ENCODE results near the gene ART1.
A peak's percentile ranks its signal among the peaks of the same experiment; 100 is the strongest.

Gene ART1

GRCh38 chr11:3622521-3622920, 22.4 kb upstream of the ART1 start:
- no peak for TF ChIP-seq CTCF (IDR thresholded peaks at IDR 0.05; ENCODE audit: low read depth, low read length)
- no peak overlapping the region for H3K4me3 ChIP-seq (replicated peaks in 1 of 2; ENCODE audit: low read depth in 2 of 2, low read length in 2 of 2)
- no peak for DNase-seq (ENCODE audit: low read depth in 2 of 2)

- no peak for TF ChIP-seq CTCF (IDR thresholded peaks at IDR 0.05; ENCODE audit: low read depth, low read length)
- DNase-seq (ENCODE audit: low read depth in 2 of 2), result no peak
- no peak overlapping the region for H3K4me3 ChIP-seq (replicated peaks in 1 of 2; ENCODE audit: low read depth in 2 of 2, low read length in 2 of 2)
Measured at GRCh38 chr11:3623121-3623520, 21.8 kb upstream of the ART1 start.

- no peak for DNase-seq (ENCODE audit: low read depth in 2 of 2)
- H3K4me3 ChIP-seq (replicated peaks in 1 of 2; ENCODE audit: low read depth in 2 of 2, low read length in 2 of 2), result no peak overlapping the region
- no peak for TF ChIP-seq CTCF (IDR thresholded peaks at IDR 0.05; ENCODE audit: low read depth, low read length)
Measured at GRCh38 chr11:3623767-3624458, 21.0 kb upstream of the ART1 start.

- no peak overlapping the region for H3K4me3 ChIP-seq (replicated peaks in 1 of 2; ENCODE audit: low read depth in 2 of 2, low read length in 2 of 2)
- no peak for TF ChIP-seq CTCF (IDR thresholded peaks at IDR 0.05; ENCODE audit: low read depth, low read length)
- no peak for DNase-seq (ENCODE audit: low read depth in 2 of 2)
Measured at GRCh38 chr11:3626250-3626960, 18.5 kb upstream of the ART1 start.

GRCh38 chr11:3627291-3627690, 17.6 kb upstream of the ART1 start:
- H3K4me3 ChIP-seq (replicated peaks in 1 of 2; ENCODE audit: low read depth in 2 of 2, low read length in 2 of 2), result no peak overlapping the region
- no peak for TF ChIP-seq CTCF (IDR thresholded peaks at IDR 0.05; ENCODE audit: low read depth, low read length)
- peak; percentile 52 to 62 for DNase-seq (ENCODE audit: low read depth in 2 of 2)

- peak in 1 of 2 donors; percentile 12 for DNase-seq (ENCODE audit: low read depth in 2 of 2)
- no peak for TF ChIP-seq CTCF (IDR thresholded peaks at IDR 0.05; ENCODE audit: low read depth, low read length)
- H3K4me3 ChIP-seq (replicated peaks in 1 of 2; ENCODE audit: low read depth in 2 of 2, low read length in 2 of 2), result no peak overlapping the region
Measured at GRCh38 chr11:3631331-3631730, 13.6 kb upstream of the ART1 start.
